HCT116 (cell line): ENCODE results near the gene OOSP4B. TPM values are rescaled to one million over a fixed set of nuclear protein-coding genes. Genes with fewer than 3 reads are reported as not detected.

ENCODE experiments used
- ATAC-seq: fragments of 200-7000 bp; cut with Tn5 transposase; 2 replicates; pipeline ENCODE4 v1.9.1; 2020; ENCODE audit warnings: mild to moderate bottlenecking, moderate library complexity
- BruUV-seq: library from RNA; stranded (reverse); fragments of 400-500 nt; replicated peaks from 2 replicates; lab custom pipeline; 2021; lab: Mats Ljungman, UMichigan
- CTCF ChIA-PET: fragments of 300-600 bp; sonication (Branson Sonifier 250); formaldehyde crosslinking; loops from one replicate; lab custom pipeline; 2021; ENCODE audit warnings: antibody characterized with exemption; lab: Charles Lee
- POLR2A ChIA-PET: fragments of 300-600, 350-600 bp; sonication (Branson Sonifier 250); formaldehyde crosslinking; loops from one replicate; lab custom pipeline; 2021; ENCODE audit warnings: antibody characterized with exemption; lab: Charles Lee
- RAD21 ChIA-PET, 2 experiments: fragments of 300-600 bp; sonication (Branson Sonifier 250); formaldehyde crosslinking; loops; one replicate each; lab custom pipeline; 2023; ENCODE audit warnings: low total read pairs in 2 of 2; ENCODE audit not compliant: uncharacterized antibody in 2 of 2, unreplicated experiment in 2 of 2, low non-redundant PET in 1 of 2; lab: Charles Lee
- DNase-seq: peaks from one replicate; pipeline ENCODE4 v3.0.0-alpha.2; 2010; ENCODE audit warnings: low read depth, low spot score
- H2AFZ ChIP-seq: fragments of 200-600 bp; shearing (Covaris generic), sonication (generic); 2 replicates; pipeline ENCODE4 v1.6.1; 2017; ENCODE audit warnings: low read depth, mixed run types, mixed read lengths, antibody characterized with exemption, low read length; ENCODE audit not compliant: poor library complexity, severe bottlenecking
- H3K27ac ChIP-seq: 2 replicates; pipeline ENCODE4 v1.5.1; 2012; ENCODE audit warnings: low read depth, low read length
- H3K27me3 ChIP-seq: fragments of 200-600 bp; sonication (generic); 2 replicates; pipeline ENCODE4 v1.6.1; 2016; ENCODE audit warnings: mixed run types, low read length, mixed read lengths; ENCODE audit not compliant: insufficient read depth
- H3K36me3 ChIP-seq, 2 experiments: fragments of 200-500 bp in 1 of 2; fragments of 200-600 bp in 1 of 2; sonication (Bioruptor generic) in 1 of 2; sonication (generic) in 1 of 2; 2 replicates each; pipeline versions ENCODE4 v1.5.1 to v1.6.1; 2014 to 2016; ENCODE audit warnings: low read length in 2 of 2, inconsistent platforms in 1 of 2, mixed read lengths in 1 of 2, mixed run types in 1 of 2; ENCODE audit not compliant: insufficient read depth in 2 of 2, control insufficient read depth in 1 of 2
- H3K4me1 ChIP-seq, 2 experiments: fragments of 200-600 bp in 1 of 2; sonication (generic) in 1 of 2; 2 replicates each; pipeline versions ENCODE4 v1.5.1 to v1.6.1; 2012 to 2017; ENCODE audit warnings: low read length in 2 of 2, inconsistent platforms in 1 of 2, mild to moderate bottlenecking in 1 of 2, mixed read lengths in 1 of 2, mixed run types in 1 of 2, moderate library complexity in 1 of 2; ENCODE audit not compliant: insufficient read depth in 2 of 2, control insufficient read depth in 1 of 2
- H3K4me2 ChIP-seq: fragments of 200-600 bp; sonication (generic); 2 replicates; pipeline ENCODE4 v1.6.1; 2017; ENCODE audit warnings: mixed run types, low read length, mixed read lengths
- H3K4me3 ChIP-seq, 2 experiments: fragments of 200-600 bp in 1 of 2; sonication (generic) in 1 of 2; replicated peaks in 1 of 2; 2 replicates each; pipeline ENCODE4 v1.5.1; 2011 to 2016; ENCODE audit warnings: low read length in 2 of 2, control low read depth in 1 of 2, low read depth in 1 of 2, mild to moderate bottlenecking in 1 of 2, mixed read lengths in 1 of 2, mixed run types in 1 of 2
- H3K79me2 ChIP-seq: fragments of 200-600 bp; sonication (generic); 2 replicates; pipeline ENCODE4 v1.6.1; 2017; ENCODE audit warnings: mild to moderate bottlenecking, mixed run types, low read length, moderate library complexity, mixed read lengths; ENCODE audit not compliant: insufficient read depth
- H3K9ac ChIP-seq: fragments of 200-600 bp; sonication (generic); 2 replicates; pipeline ENCODE4 v1.6.1; 2016; ENCODE audit warnings: low read length, mixed read lengths
- H3K9me2 ChIP-seq: fragments of 200-600 bp; sonication (generic), shearing (Covaris generic); 2 replicates; pipeline ENCODE4 v1.6.1; 2017; ENCODE audit warnings: mixed run types, mild to moderate bottlenecking, moderate library complexity; ENCODE audit not compliant: insufficient read depth
- H3K9me3 ChIP-seq, 2 experiments: fragments of 200-500 bp in 1 of 2; fragments of 200-600 bp in 1 of 2; sonication (Bioruptor generic) in 1 of 2; sonication (generic) in 1 of 2; 2 replicates each; pipeline ENCODE4 v1.6.1; 2014 to 2017; ENCODE audit warnings: low read length in 2 of 2, mixed read lengths in 2 of 2, inconsistent platforms in 1 of 2, low read depth in 1 of 2, mild to moderate bottlenecking in 1 of 2, mixed run types in 1 of 2, moderate library complexity in 1 of 2; ENCODE audit not compliant: control insufficient read depth in 1 of 2, insufficient read depth in 1 of 2
- H4K20me1 ChIP-seq: fragments of 200-600 bp; sonication (generic), shearing (Covaris generic); 2 replicates; pipeline ENCODE4 v1.6.1; 2017; ENCODE audit warnings: mixed run types, mild to moderate bottlenecking, moderate library complexity; ENCODE audit not compliant: insufficient read depth
- CEBPB ChIP-seq: IDR thresholded peaks from 2 replicates; pipeline ENCODE4 v1.6.1; 2012; ENCODE audit warnings: low read depth
- EGR1 ChIP-seq: IDR thresholded peaks from 2 replicates; pipeline ENCODE4 v1.6.1; 2012; ENCODE audit warnings: low read depth
- ELF1 ChIP-seq: IDR thresholded peaks from 2 replicates; pipeline ENCODE4 v1.6.1; 2012; ENCODE audit warnings: low read depth, borderline replicate concordance
- EZH2 ChIP-seq: fragments of 200-600 bp; sonication (generic); IDR thresholded peaks from 2 replicates; pipeline ENCODE4 v1.6.1; 2017; ENCODE audit warnings: antibody characterized with exemption, mixed run types
- EZH2phosphoT487 ChIP-seq: fragments of 200-600 bp; IDR thresholded peaks from 2 replicates; pipeline ENCODE4 v1.6.1; 2018; ENCODE audit warnings: antibody characterized with exemption, borderline replicate concordance
- FOSL1 ChIP-seq: IDR thresholded peaks from 2 replicates; pipeline ENCODE4 v1.6.1; 2012; ENCODE audit warnings: low read depth
- JUND ChIP-seq: IDR thresholded peaks from 2 replicates; pipeline ENCODE4 v1.6.1; 2012
- MAX ChIP-seq: IDR thresholded peaks from 2 replicates; pipeline ENCODE4 v1.6.1; 2012
- POLR2AphosphoS5 ChIP-seq: IDR thresholded peaks from 2 replicates; pipeline ENCODE4 v1.6.1; 2011; ENCODE audit warnings: mild to moderate bottlenecking, low read depth, low read length, moderate library complexity
- RAD21 ChIP-seq: IDR thresholded peaks from 2 replicates; pipeline ENCODE4 v1.6.1; 2012; ENCODE audit warnings: low read depth, mild to moderate bottlenecking
- SP1 ChIP-seq: IDR thresholded peaks from 2 replicates; pipeline ENCODE4 v1.6.1; 2012; ENCODE audit warnings: low read depth
- SRF ChIP-seq: IDR thresholded peaks from 2 replicates; pipeline ENCODE4 v1.6.1; 2012; ENCODE audit warnings: low read depth
- TCF7L2 ChIP-seq: IDR thresholded peaks from 2 replicates; pipeline ENCODE4 v1.7.0; 2011; ENCODE audit warnings: borderline replicate concordance, inconsistent platforms; ENCODE audit not compliant: insufficient read depth, insufficient read length; ENCODE audit errors: extremely low read depth
- ZFX ChIP-seq: fragments of 450-650 bp; IDR thresholded peaks from 2 replicates; pipeline ENCODE4 v1.6.1; 2017
- ZNF274 ChIP-seq: fragments of 200-500 bp; sonication (Bioruptor generic); IDR thresholded peaks from 2 replicates; pipeline ENCODE4 v1.6.1; 2014; ENCODE audit warnings: mild to moderate bottlenecking, low read depth, low read length, inconsistent platforms
- intact Hi-C: fragments of 100-400 bp; cut with micrococcal nuclease; formaldehyde crosslinking; loops from 2 replicates; pipeline ENCODE4 v1.10.0; 2022
- total RNA-seq: library from RNA; stranded (reverse); gene quantifications from one replicate; pipeline ENCODE4 v1.2.1, GENCODE V29; 2021; ENCODE audit not compliant: unreplicated experiment
- TF ChIP-seq, protein P1 (sequence below): IDR thresholded peaks from 2 replicates; pipeline ENCODE4 v1.6.1; 2011; ENCODE audit warnings: mild to moderate bottlenecking, low read length, moderate library complexity; ENCODE audit not compliant: insufficient replicate concordance; ENCODE audit errors: extremely low read depth
- TF ChIP-seq, protein P2 (sequence below), 3 experiments: fragments of 200-600 bp in 1 of 3; sonication (generic) in 1 of 3; IDR thresholded peaks in 2 of 3; conservative IDR thresholded peaks in 1 of 3; 2 replicates each; pipeline ENCODE4 v1.5.1; 2012 to 2017; ENCODE audit warnings: low read depth in 2 of 3, low read length in 2 of 3, antibody characterized with exemption in 1 of 3, borderline replicate concordance in 1 of 3, control low read depth in 1 of 3, mild to moderate bottlenecking in 1 of 3, mixed read lengths in 1 of 3, mixed run types in 1 of 3, moderate library complexity in 1 of 3; ENCODE audit not compliant: insufficient read depth in 1 of 3
- TF ChIP-seq, protein P3 (sequence below): IDR thresholded peaks from 2 replicates; pipeline ENCODE4 v1.6.1; 2012

OOSP4B gene
- total RNA-seq, 1 experiment from 2014 or later = not detected

- BruUV-seq = no TSS peak
- H3K4me1 ChIP-seq = no peaks in the 10 kb centered on the region
- H3K27me3 ChIP-seq = no peaks in the 10 kb centered on the region
- no peak for DNase-seq
- no peak overlapping the region for H3K27ac ChIP-seq
- no peak for ATAC-seq
- no peak overlapping the region for H3K4me3 ChIP-seq
- no peaks in the 10 kb centered on the region for H4K20me1 ChIP-seq
- H3K4me2 ChIP-seq = no peak overlapping the region
- no peak overlapping the region for H2AFZ ChIP-seq
- H3K9me3 ChIP-seq = no peaks in the 10 kb centered on the region
- no peaks in the 10 kb centered on the region for H3K79me2 ChIP-seq
- no peaks in the 10 kb centered on the region for H3K9me2 ChIP-seq
- intact Hi-C loops = no loop called here
- H3K36me3 ChIP-seq = no peaks in the 10 kb centered on the region
- ChIA-PET CTCF (no interaction called here), RAD21 (no interaction called here), POLR2A (no interaction called here)
- TF ChIP-seq, protein P1, sequence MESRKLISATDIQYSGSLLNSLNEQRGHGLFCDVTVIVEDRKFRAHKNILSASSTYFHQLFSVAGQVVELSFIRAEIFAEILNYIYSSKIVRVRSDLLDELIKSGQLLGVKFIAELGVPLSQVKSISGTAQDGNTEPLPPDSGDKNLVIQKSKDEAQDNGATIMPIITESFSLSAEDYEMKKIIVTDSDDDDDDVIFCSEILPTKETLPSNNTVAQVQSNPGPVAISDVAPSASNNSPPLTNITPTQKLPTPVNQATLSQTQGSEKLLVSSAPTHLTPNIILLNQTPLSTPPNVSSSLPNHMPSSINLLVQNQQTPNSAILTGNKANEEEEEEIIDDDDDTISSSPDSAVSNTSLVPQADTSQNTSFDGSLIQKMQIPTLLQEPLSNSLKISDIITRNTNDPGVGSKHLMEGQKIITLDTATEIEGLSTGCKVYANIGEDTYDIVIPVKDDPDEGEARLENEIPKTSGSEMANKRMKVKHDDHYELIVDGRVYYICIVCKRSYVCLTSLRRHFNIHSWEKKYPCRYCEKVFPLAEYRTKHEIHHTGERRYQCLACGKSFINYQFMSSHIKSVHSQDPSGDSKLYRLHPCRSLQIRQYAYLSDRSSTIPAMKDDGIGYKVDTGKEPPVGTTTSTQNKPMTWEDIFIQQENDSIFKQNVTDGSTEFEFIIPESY = no peak
- TF ChIP-seq CEBPB (no peak), EZH2 (no peak), ELF1 (no peak), EGR1 (no peak), JUND (no peak), TCF7L2 (no peak), SRF (no peak), FOSL1 (no peak), ZFX (no peak), EZH2phosphoT487 (no peak), RAD21 (no peak), SP1 (no peak), MAX (no peak), POLR2AphosphoS5 (no peak), ZNF274 (no peak)
- TF ChIP-seq, protein P2, sequence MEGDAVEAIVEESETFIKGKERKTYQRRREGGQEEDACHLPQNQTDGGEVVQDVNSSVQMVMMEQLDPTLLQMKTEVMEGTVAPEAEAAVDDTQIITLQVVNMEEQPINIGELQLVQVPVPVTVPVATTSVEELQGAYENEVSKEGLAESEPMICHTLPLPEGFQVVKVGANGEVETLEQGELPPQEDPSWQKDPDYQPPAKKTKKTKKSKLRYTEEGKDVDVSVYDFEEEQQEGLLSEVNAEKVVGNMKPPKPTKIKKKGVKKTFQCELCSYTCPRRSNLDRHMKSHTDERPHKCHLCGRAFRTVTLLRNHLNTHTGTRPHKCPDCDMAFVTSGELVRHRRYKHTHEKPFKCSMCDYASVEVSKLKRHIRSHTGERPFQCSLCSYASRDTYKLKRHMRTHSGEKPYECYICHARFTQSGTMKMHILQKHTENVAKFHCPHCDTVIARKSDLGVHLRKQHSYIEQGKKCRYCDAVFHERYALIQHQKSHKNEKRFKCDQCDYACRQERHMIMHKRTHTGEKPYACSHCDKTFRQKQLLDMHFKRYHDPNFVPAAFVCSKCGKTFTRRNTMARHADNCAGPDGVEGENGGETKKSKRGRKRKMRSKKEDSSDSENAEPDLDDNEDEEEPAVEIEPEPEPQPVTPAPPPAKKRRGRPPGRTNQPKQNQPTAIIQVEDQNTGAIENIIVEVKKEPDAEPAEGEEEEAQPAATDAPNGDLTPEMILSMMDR (IDR thresholded peaks at IDR 0.05 in 2 of 3, conservative IDR thresholded peaks at IDR 0.05 in 1 of 3; ENCODE audit: borderline replicate concordance in 1 of 3, insufficient read depth in 1 of 3, low read depth in 2 of 3, low read length in 2 of 3) = no peak
- TF ChIP-seq, protein P3, sequence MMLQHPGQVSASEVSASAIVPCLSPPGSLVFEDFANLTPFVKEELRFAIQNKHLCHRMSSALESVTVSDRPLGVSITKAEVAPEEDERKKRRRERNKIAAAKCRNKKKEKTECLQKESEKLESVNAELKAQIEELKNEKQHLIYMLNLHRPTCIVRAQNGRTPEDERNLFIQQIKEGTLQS = no peak
- H3K9ac ChIP-seq = no peak overlapping the region
Observed at GRCh38 chr11:59999691-60000090, 17.3 kb upstream of the OOSP4B start.
